Keratinocyte (primary cell): ENCODE measurements around the gene NCOR1. TPM values are rescaled to one million over a fixed set of nuclear protein-coding genes. Genes with fewer than 3 reads are reported as not detected.

Experiments used
- DNase-seq: peaks from one replicate; pipeline ENCODE4 v3.0.0-alpha.2; 2011; ENCODE audit warnings: low read depth, missing footprints, low spot score
- FAIRE-seq: peaks from 2 replicates; lab custom pipeline; 2011; peaks lifted over from hg19 to GRCh38; lab: Jason Lieb, UNC
- H2AFZ ChIP-seq: 2 replicates; pipeline ENCODE4 v1.6.0; 2012; ENCODE audit warnings: low read length, control low read depth, inconsistent platforms; ENCODE audit not compliant: control insufficient read depth
- H3K27ac ChIP-seq: 2 replicates; pipeline ENCODE4 v1.5.1; 2011; ENCODE audit warnings: low read length; ENCODE audit not compliant: control insufficient read depth, insufficient read depth
- H3K27me3 ChIP-seq: 3 replicates; pipeline ENCODE4 v1.6.0; 2011; ENCODE audit warnings: low read length; ENCODE audit not compliant: control insufficient read depth, insufficient read depth; ENCODE audit errors: extremely low read depth
- H3K36me3 ChIP-seq, 2 experiments: 2 replicates in 1 of 2; 3 replicates in 1 of 2; pipeline ENCODE4 v1.5.1; 2011; ENCODE audit warnings: low read length in 2 of 2, mild to moderate bottlenecking in 1 of 2; ENCODE audit not compliant: control insufficient read depth in 2 of 2, insufficient read depth in 2 of 2; ENCODE audit errors: extremely low read depth in 1 of 2
- H3K4me1 ChIP-seq: 3 replicates; pipeline ENCODE4 v1.5.1; 2011; ENCODE audit warnings: low read length; ENCODE audit not compliant: control insufficient read depth, insufficient read depth; ENCODE audit errors: extremely low read depth
- H3K4me2 ChIP-seq: 3 replicates; pipeline ENCODE4 v1.6.0; 2011; ENCODE audit warnings: low read depth, low read length; ENCODE audit not compliant: control insufficient read depth, insufficient read depth; ENCODE audit errors: extremely low read depth
- H3K4me3 ChIP-seq, 3 experiments: fragments of 200-600 bp in 1 of 3; sonication (generic) in 1 of 3; 2 replicates in 2 of 3; 3 replicates in 1 of 3; pipeline ENCODE4 v1.5.1; 2011 to 2016; ENCODE audit warnings: low read length in 3 of 3, mild to moderate bottlenecking in 3 of 3, control low read depth in 2 of 3, inconsistent platforms in 1 of 3, low read depth in 1 of 3, mixed read lengths in 1 of 3, mixed run types in 1 of 3, moderate library complexity in 1 of 3; ENCODE audit not compliant: control insufficient read depth in 2 of 3, insufficient read depth in 2 of 3; ENCODE audit errors: extremely low read depth in 1 of 3
- H3K79me2 ChIP-seq: 2 replicates; pipeline ENCODE4 v1.6.0; 2012; ENCODE audit warnings: low read length; ENCODE audit not compliant: control insufficient read depth, insufficient read depth
- H3K9ac ChIP-seq: 3 replicates; pipeline ENCODE4 v1.6.0; 2011; ENCODE audit warnings: low read length; ENCODE audit not compliant: control insufficient read depth, insufficient read depth; ENCODE audit errors: extremely low read depth
- H3K9me1 ChIP-seq: 3 replicates; pipeline ENCODE4 v1.6.0; 2011; ENCODE audit warnings: low read length; ENCODE audit not compliant: control insufficient read depth, insufficient read depth; ENCODE audit errors: extremely low read depth
- H3K9me3 ChIP-seq: 2 replicates; pipeline ENCODE4 v1.5.1; 2012; ENCODE audit warnings: low read depth, low read length; ENCODE audit not compliant: control insufficient read depth
- H4K20me1 ChIP-seq: 3 replicates; pipeline ENCODE4 v1.6.0; 2011; ENCODE audit warnings: low read length; ENCODE audit not compliant: control insufficient read depth, insufficient read depth; ENCODE audit errors: extremely low read depth
- CTCF ChIP-seq, 3 experiments: IDR thresholded peaks in 1 of 3; conservative IDR thresholded peaks in 1 of 3; optimal IDR thresholded peaks in 1 of 3; 2 replicates in 2 of 3; 3 replicates in 1 of 3; pipeline versions ENCODE3 to v1.5.1; 2011; ENCODE audit warnings: low read length in 3 of 3, mild to moderate bottlenecking in 3 of 3, moderate library complexity in 2 of 3, control low read depth in 1 of 3, inconsistent platforms in 1 of 3; ENCODE audit not compliant: insufficient read depth in 2 of 3; ENCODE audit errors: extremely low read depth in 1 of 3
- EZH2 ChIP-seq: IDR thresholded peaks from one replicate; pipeline ENCODE4 v1.6.1; 2012; ENCODE audit warnings: inconsistent platforms, mild to moderate bottlenecking, low read length, moderate library complexity
- dilution Hi-C: fragments of 300-500 bp; cut with MboI; formaldehyde crosslinking; loops from one replicate; pipeline ENCODE4 v1.7.0; 2020; ENCODE audit warnings: low sequenced_read_pairs; ENCODE audit not compliant: extremely low pct_ligation_motif_present
- polyA plus RNA-seq, 5 experiments: library from polyadenylated mRNA; depleted of rRNA in 3 of 5; stranded (reverse) in 3 of 5; stranded (forward) in 1 of 5; unstranded in 1 of 5; fragments of >200 nt; gene quantifications; 1 replicate in 1 of 5; 2 replicates in 3 of 5; 3 replicates in 1 of 5; pipeline versions ENCODE4 v1.2.1 to v1.2.3, GENCODE V29; 2011 to 2012; ENCODE audit warnings: missing spikeins in 2 of 5, low read depth in 1 of 5, low replicate concordance in 1 of 5

Gene NCOR1
- polyA plus RNA-seq, 1 donor (not counting 4 experiments of a cell fraction or from before 2014, with no cell fraction given): 59.8 TPM

- H3K27ac ChIP-seq: no peak overlapping the region
- no peaks in the 10 kb centered on the region for H3K4me1 ChIP-seq
- no peaks in the 10 kb centered on the region for H4K20me1 ChIP-seq
- no peaks in the 10 kb centered on the region for H3K9me3 ChIP-seq
- DNase-seq (no peak), FAIRE-seq (no peak)
- no peak overlapping the region for H2AFZ ChIP-seq
- no peaks in the 10 kb centered on the region for H3K27me3 ChIP-seq
- peaks cover 14 to 18% of the 10 kb centered on the region in 2 experiments for H3K36me3 ChIP-seq
- H3K79me2 ChIP-seq: no peaks in the 10 kb centered on the region
- no peak overlapping the region for H3K9ac ChIP-seq
- no peak overlapping the region for H3K4me3 ChIP-seq
- no peaks in the 10 kb centered on the region for H3K9me1 ChIP-seq
- dilution Hi-C loops: no loop called here
- H3K4me2 ChIP-seq: no peak overlapping the region
- TF ChIP-seq CTCF (optimal IDR thresholded peaks at IDR 0.05 in 1 of 3, IDR thresholded peaks at IDR 0.05 in 1 of 3, conservative IDR thresholded peaks at IDR 0.05 in 1 of 3; ENCODE audit: extremely low read depth in 1 of 3, insufficient read depth in 2 of 3, low read length in 3 of 3): no peak
- TF ChIP-seq EZH2: no peak
Observed at GRCh38 chr17:16072031-16072430, 143.3 kb downstream of the NCOR1 start.

- TF ChIP-seq CTCF (optimal IDR thresholded peaks at IDR 0.05 in 1 of 3, IDR thresholded peaks at IDR 0.05 in 1 of 3, conservative IDR thresholded peaks at IDR 0.05 in 1 of 3; ENCODE audit: extremely low read depth in 1 of 3, insufficient read depth in 2 of 3, low read length in 3 of 3) (no peak), EZH2 (no peak)
- Histone ChIP-seq H2AFZ (no peak overlapping the region), H3K79me2 (no peaks in the 10 kb centered on the region), H3K4me1 (no peaks in the 10 kb centered on the region), H3K9me3 (no peaks in the 10 kb centered on the region), H4K20me1 (no peaks in the 10 kb centered on the region), H3K4me3 (no peak overlapping the region), H3K36me3 (peaks cover 18 to 22% of the 10 kb centered on the region in 2 experiments), H3K27ac (no peak overlapping the region), H3K27me3 (no peaks in the 10 kb centered on the region), H3K9me1 (no peaks in the 10 kb centered on the region), H3K4me2 (no peak overlapping the region), H3K9ac (no peak overlapping the region)
- FAIRE-seq: no peak
- no peak for DNase-seq
- dilution Hi-C loops: no loop called here
Observed at GRCh38 chr17:16068323-16068722, 147.0 kb downstream of the NCOR1 start.
